ENCODE measurements around the gene SLC22A4. TPM values are rescaled to one million over a fixed set of nuclear protein-coding genes. Genes with fewer than 3 reads are reported as not detected.

SLC22A4 gene
- total RNA-seq, 1 experiment from 2014 or later = 1.5 TPM

DNA sequence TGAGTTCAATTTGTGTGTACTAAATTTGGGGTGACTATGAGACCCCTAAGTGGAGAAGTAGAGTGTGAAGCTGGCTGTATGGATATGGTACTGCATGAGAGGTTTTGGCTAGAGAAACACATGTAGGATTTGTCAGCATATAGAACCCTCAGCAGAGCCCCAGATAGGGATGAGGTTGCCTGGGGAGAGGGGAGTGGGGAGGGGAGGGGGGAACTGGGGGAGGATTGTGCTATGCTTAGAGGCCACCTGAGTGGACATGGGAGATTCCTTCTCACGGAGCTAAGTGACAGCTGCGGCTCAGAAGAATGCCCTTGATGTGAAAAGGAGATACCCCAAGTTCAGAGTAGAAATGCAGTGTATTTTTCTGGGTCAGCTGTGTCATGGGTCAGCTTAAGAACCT lies 86.5 kb downstream of the SLC22A4 start:
- POLR2A ChIA-PET = no interaction called here

DNA sequence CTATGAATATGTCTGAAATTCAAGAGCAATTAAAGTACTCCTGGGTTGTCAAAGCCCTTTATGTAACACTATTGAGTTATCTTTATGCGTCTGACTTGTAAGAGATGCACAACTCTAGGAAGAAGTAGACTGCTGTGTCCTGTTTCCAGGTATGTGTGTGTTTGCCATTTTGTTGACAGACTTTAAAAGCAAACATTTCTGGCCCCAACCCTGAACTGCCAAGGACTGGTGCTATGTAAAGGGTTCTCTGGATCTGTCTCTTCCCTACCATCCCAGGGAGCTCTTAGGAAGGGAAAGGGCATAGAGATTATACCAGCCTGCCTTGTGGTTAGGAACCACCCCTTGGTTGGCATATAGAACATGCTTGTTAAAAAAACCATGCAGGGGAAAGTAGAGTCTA lies 87.4 kb downstream of the SLC22A4 start:
- POLR2A ChIA-PET = no interaction called here
- Histone ChIP-seq H3K27me3 (ENCODE audit: control insufficient read depth, insufficient read depth, low read length) (no peaks in the 10 kb centered on the region), H3K27ac (ENCODE audit: low read length) (no peak overlapping the region), H3K4me1 (ENCODE audit: control insufficient read depth, insufficient read depth, low read length) (peaks cover 4% of the 10 kb centered on the region), H3K9me3 (ENCODE audit: control insufficient read depth, insufficient read depth, low read depth, low read length) (no peaks in the 10 kb centered on the region), H3K4me3 (ENCODE audit: low read depth in 2 of 2, low read length in 2 of 2) (no peak overlapping the region), H3K36me3 (ENCODE audit: control insufficient read depth, insufficient read depth, low read length) (no peaks in the 10 kb centered on the region)
- in situ Hi-C loops (cut with HindIII; ENCODE audit: low pct_unique_long_range_greater_than_20kb, low sequenced_read_pairs) (loop anchor here (25.0 kb wide), 1 partner anchor 106 kb away; the partner anchor contains the start of gene IRF1), intact Hi-C loops (cut with micrococcal nuclease; ENCODE audit: unreplicated experiment) (loop anchor here (10.0 kb wide), 1 partner anchor 443 kb away; no protein-coding TSS in a partner anchor)
- no TSS peak for BruUV-seq (replicated peaks)
- CTCF ChIA-PET = no interaction called here
- ATAC-seq = no peak
- TF ChIP-seq, protein P1, sequence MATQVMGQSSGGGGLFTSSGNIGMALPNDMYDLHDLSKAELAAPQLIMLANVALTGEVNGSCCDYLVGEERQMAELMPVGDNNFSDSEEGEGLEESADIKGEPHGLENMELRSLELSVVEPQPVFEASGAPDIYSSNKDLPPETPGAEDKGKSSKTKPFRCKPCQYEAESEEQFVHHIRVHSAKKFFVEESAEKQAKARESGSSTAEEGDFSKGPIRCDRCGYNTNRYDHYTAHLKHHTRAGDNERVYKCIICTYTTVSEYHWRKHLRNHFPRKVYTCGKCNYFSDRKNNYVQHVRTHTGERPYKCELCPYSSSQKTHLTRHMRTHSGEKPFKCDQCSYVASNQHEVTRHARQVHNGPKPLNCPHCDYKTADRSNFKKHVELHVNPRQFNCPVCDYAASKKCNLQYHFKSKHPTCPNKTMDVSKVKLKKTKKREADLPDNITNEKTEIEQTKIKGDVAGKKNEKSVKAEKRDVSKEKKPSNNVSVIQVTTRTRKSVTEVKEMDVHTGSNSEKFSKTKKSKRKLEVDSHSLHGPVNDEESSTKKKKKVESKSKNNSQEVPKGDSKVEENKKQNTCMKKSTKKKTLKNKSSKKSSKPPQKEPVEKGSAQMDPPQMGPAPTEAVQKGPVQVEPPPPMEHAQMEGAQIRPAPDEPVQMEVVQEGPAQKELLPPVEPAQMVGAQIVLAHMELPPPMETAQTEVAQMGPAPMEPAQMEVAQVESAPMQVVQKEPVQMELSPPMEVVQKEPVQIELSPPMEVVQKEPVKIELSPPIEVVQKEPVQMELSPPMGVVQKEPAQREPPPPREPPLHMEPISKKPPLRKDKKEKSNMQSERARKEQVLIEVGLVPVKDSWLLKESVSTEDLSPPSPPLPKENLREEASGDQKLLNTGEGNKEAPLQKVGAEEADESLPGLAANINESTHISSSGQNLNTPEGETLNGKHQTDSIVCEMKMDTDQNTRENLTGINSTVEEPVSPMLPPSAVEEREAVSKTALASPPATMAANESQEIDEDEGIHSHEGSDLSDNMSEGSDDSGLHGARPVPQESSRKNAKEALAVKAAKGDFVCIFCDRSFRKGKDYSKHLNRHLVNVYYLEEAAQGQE (IDR thresholded peaks at IDR 0.05; ENCODE audit: insufficient read depth in 1 of 2, low read depth in 2 of 2, low read length in 1 of 2) = no peak
- TF ChIP-seq TCF7L2 (IDR thresholded peaks at IDR 0.05; ENCODE audit: low read depth, low read length) (no peak), POLR2AphosphoS5 (IDR thresholded peaks at IDR 0.05; ENCODE audit: low read depth, low read length) (no peak), SIN3A (IDR thresholded peaks at IDR 0.05; ENCODE audit: borderline replicate concordance, insufficient read depth, low read depth, low read length) (no peak)
- TF ChIP-seq, protein P2, sequence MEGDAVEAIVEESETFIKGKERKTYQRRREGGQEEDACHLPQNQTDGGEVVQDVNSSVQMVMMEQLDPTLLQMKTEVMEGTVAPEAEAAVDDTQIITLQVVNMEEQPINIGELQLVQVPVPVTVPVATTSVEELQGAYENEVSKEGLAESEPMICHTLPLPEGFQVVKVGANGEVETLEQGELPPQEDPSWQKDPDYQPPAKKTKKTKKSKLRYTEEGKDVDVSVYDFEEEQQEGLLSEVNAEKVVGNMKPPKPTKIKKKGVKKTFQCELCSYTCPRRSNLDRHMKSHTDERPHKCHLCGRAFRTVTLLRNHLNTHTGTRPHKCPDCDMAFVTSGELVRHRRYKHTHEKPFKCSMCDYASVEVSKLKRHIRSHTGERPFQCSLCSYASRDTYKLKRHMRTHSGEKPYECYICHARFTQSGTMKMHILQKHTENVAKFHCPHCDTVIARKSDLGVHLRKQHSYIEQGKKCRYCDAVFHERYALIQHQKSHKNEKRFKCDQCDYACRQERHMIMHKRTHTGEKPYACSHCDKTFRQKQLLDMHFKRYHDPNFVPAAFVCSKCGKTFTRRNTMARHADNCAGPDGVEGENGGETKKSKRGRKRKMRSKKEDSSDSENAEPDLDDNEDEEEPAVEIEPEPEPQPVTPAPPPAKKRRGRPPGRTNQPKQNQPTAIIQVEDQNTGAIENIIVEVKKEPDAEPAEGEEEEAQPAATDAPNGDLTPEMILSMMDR (IDR thresholded peaks at IDR 0.05) = no peak
- no peak for DNase-seq (ENCODE audit: low read depth, low spot score)

More for the DNA sequence above, 86.5 kb downstream of the SLC22A4 start:
- no TSS peak for BruUV-seq (replicated peaks)
- intact Hi-C loops (cut with micrococcal nuclease; ENCODE audit: unreplicated experiment) = loop anchor here (10.0 kb wide), 1 partner anchor 444 kb away; no protein-coding TSS in a partner anchor
- TF ChIP-seq TCF7L2 (IDR thresholded peaks at IDR 0.05; ENCODE audit: low read depth, low read length) (no peak), POLR2AphosphoS5 (IDR thresholded peaks at IDR 0.05; ENCODE audit: low read depth, low read length) (no peak), SIN3A (IDR thresholded peaks at IDR 0.05; ENCODE audit: borderline replicate concordance, insufficient read depth, low read depth, low read length) (no peak)
- TF ChIP-seq, protein P2 (IDR thresholded peaks at IDR 0.05) = no peak
- H3K27ac ChIP-seq (ENCODE audit: low read length) = no peak overlapping the region
- H3K9me3 ChIP-seq (ENCODE audit: control insufficient read depth, insufficient read depth, low read depth, low read length) = no peaks in the 10 kb centered on the region
- ATAC-seq = no peak
- no peaks in the 10 kb centered on the region for H3K27me3 ChIP-seq (ENCODE audit: control insufficient read depth, insufficient read depth, low read length)
- CTCF ChIA-PET = no interaction called here
- no peak for DNase-seq (ENCODE audit: low read depth, low spot score)
- in situ Hi-C loops (cut with HindIII; ENCODE audit: low pct_unique_long_range_greater_than_20kb, low sequenced_read_pairs) = loop anchor here (25.0 kb wide), 1 partner anchor 107 kb away; the partner anchor contains the start of gene IRF1
- H3K4me3 ChIP-seq (ENCODE audit: low read depth in 2 of 2, low read length in 2 of 2) = no peak overlapping the region
- 0 out of 2 replicates have a peak, but pooled peaks cover 2% of the 10 kb centered on the region for H3K4me1 ChIP-seq (ENCODE audit: control insufficient read depth, insufficient read depth, low read length)
- H3K36me3 ChIP-seq (ENCODE audit: control insufficient read depth, insufficient read depth, low read length) = no peaks in the 10 kb centered on the region

Measured in Panc1 (cell line).